Measurements from ENCODE around the gene RTN4RL1. TPM values are rescaled to one million over a fixed set of nuclear protein-coding genes. Genes with fewer than 3 reads are reported as not detected.
A peak's percentile ranks its signal among the peaks of the same experiment; 100 is the strongest.
"Not testable (repeated sequence)": the region's sequence is repeated elsewhere in the genome, so short reads cannot be mapped to it uniquely, and the experiment has no call there.

The RTN4RL1 gene
- total RNA-seq, 2 donors from 2014 or later = 3.1 to 3.6 TPM

- Histone ChIP-seq H3K4me3 (no peak overlapping the region), H3K4me1 (peaks cover 28% of the 10 kb centered on the region), H3K36me3 (replicated peaks in 1 of 2; ENCODE audit: insufficient read depth in 1 of 2, low read depth in 2 of 2) (no peaks in the 10 kb centered on the region), H3K9me3 (no peaks in the 10 kb centered on the region), H3K27ac (no peak overlapping the region), H3K27me3 (no peaks in the 10 kb centered on the region)
- WGBS, 2 donors = 100% methylated on average over 1 of the region's 1 CpG
- no peak for TF ChIP-seq POLR2A (IDR thresholded peaks at IDR 0.05)
- no peak for TF ChIP-seq CTCF (IDR thresholded peaks at IDR 0.05)
- DNase-seq = no peak
- ATAC-seq = no peak
- intact Hi-C loops (cut with DNase I) = no loop called here
Measured at GRCh38 chr17:2013994-2014317, 11.2 kb downstream of the RTN4RL1 start.

GRCh38 chr17:2013220-2013993 lies 11.7 kb downstream of the RTN4RL1 start:
- H3K36me3 ChIP-seq (replicated peaks in 1 of 2; ENCODE audit: insufficient read depth in 1 of 2, low read depth in 2 of 2); H3K4me3 ChIP-seq; DNase-seq; H3K9me3 ChIP-seq; H3K27ac ChIP-seq; H3K27me3 ChIP-seq; ATAC-seq; intact Hi-C loops (cut with DNase I): not testable (repeated sequence)
- peaks cover 28% of the 10 kb centered on the region for H3K4me1 ChIP-seq
- WGBS, 2 donors = 97 to 99% methylated on average over 6 of the region's 6 CpGs

- Histone ChIP-seq H3K4me1 (peaks cover 28% of the 10 kb centered on the region), H3K27me3 (no peaks in the 10 kb centered on the region), H3K9me3 (no peaks in the 10 kb centered on the region), H3K4me3 (no peak overlapping the region), H3K27ac (peak overlapping the region in 3 of 4 donors; percentile 54 to 68 (median 57)), H3K36me3 (replicated peaks in 1 of 2; ENCODE audit: insufficient read depth in 1 of 2, low read depth in 2 of 2) (no peaks in the 10 kb centered on the region)
- intact Hi-C loops (cut with DNase I) = no loop called here
- no peak for ATAC-seq
- WGBS, 2 donors = 90 to 94% methylated on average over 4 of the region's 4 CpGs
- no peak for TF ChIP-seq POLR2A (IDR thresholded peaks at IDR 0.05)
- TF ChIP-seq CTCF (IDR thresholded peaks at IDR 0.05) = no peak
- DNase-seq = no peak
Measured at GRCh38 chr17:2012499-2012898, 12.6 kb downstream of the RTN4RL1 start.

GRCh38 chr17:2011411-2012371 lies 13.4 kb downstream of the RTN4RL1 start:
- no peak overlapping the region for H3K4me3 ChIP-seq
- peak overlapping the region in 3 of 4 donors; percentile 54 to 68 (median 57) for H3K27ac ChIP-seq
- 35 to 66% methylated on average over 16 to 24 of the region's 24 CpGs for WGBS, 2 donors
- H3K27me3 ChIP-seq = no peaks in the 10 kb centered on the region
- peak; percentile 85 for ATAC-seq
- TF ChIP-seq POLR2A (IDR thresholded peaks at IDR 0.05) = no peak
- no peak for TF ChIP-seq CTCF (IDR thresholded peaks at IDR 0.05)
- H3K36me3 ChIP-seq (replicated peaks in 1 of 2; ENCODE audit: insufficient read depth in 1 of 2, low read depth in 2 of 2) = no peaks in the 10 kb centered on the region
- H3K9me3 ChIP-seq = no peaks in the 10 kb centered on the region
- peak; percentile 64 to 77 (median 68) for DNase-seq
- intact Hi-C loops (cut with DNase I) = no loop called here
- H3K4me1 ChIP-seq = peaks cover 28% of the 10 kb centered on the region

- 96 to 97% methylated on average over 6 to 7 of the region's 10 CpGs for WGBS, 2 donors
Measured at GRCh38 chr17:2009737-2010136, 15.4 kb downstream of the RTN4RL1 start.

More at GRCh38 chr17:2009737-2010136, 15.4 kb downstream of the RTN4RL1 start:
- TF ChIP-seq CTCF (IDR thresholded peaks at IDR 0.05) (no peak), POLR2A (IDR thresholded peaks at IDR 0.05) (no peak)
- Histone ChIP-seq H3K4me1 (peaks cover 28% of the 10 kb centered on the region), H3K27me3 (no peaks in the 10 kb centered on the region), H3K9me3 (no peaks in the 10 kb centered on the region), H3K36me3 (replicated peaks in 1 of 2; ENCODE audit: insufficient read depth in 1 of 2, low read depth in 2 of 2) (no peaks in the 10 kb centered on the region), H3K27ac (no peak overlapping the region), H3K4me3 (no peak overlapping the region)
- DNase-seq = no peak
- ATAC-seq = no peak
- intact Hi-C loops (cut with DNase I) = no loop called here
